Stimulated activated CD8-positive, alpha-beta memory T cell treated with anti-CD3 and anti-CD28 coated beads, Interleukin-15, amount 100 ng/mL, for 1 hour (primary cell): ENCODE data around the gene MRPS27.
"Not testable (repeated sequence)": the region's sequence is repeated elsewhere in the genome, so short reads cannot be mapped to it uniquely, and the experiment has no call there.

Experiments used
- DNase-seq: peaks from one replicate; pipeline ENCODE4 v3.0.0-alpha.2; 2020; ENCODE audit warnings: low read depth

The MRPS27 gene

DNA sequence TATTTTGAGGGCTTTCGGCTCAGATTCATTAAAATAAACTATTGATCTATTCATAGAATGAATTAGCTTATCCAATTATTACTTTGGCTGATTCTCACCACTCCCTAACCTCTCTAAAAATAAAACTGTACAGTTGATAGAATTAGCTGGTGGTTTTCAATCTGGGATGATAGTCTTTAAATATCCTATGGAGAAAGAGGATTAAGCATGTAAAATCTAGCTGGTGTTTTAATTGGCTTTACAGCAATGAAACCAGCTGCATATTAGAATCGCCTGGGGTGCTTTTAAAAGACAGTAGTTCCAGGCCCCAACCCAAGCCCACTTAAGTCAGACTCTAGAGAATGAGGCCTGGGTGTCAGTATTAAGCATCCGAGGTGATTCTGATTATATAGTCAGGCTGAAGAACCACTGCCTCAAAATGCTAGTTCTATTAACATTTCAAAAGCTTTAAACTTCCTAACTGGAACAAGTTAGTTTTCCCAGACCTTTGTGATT is 117.7 kb downstream of the MRPS27 start:
- DNase-seq, result no peak

DNA sequence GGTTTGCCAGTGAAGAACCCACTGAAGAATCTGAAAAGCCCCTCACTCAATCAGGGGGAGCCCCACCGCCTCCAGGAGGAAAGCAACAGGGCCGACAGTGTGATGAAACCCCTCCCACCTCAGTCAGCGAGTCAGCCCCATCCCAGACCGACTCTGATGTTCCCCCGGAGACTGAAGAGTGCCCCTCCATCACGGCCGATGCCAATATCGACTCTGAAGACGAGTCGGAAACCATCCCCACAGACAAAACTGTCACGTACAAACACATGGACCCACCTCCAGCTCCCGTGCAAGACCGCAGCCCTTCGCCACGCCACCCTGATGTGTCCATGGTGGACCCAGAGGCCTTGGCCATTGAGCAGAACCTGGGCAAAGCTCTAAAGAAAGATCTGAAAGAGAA is 120.4 kb downstream of the MRPS27 start:
- DNase-seq, result no peak

DNA sequence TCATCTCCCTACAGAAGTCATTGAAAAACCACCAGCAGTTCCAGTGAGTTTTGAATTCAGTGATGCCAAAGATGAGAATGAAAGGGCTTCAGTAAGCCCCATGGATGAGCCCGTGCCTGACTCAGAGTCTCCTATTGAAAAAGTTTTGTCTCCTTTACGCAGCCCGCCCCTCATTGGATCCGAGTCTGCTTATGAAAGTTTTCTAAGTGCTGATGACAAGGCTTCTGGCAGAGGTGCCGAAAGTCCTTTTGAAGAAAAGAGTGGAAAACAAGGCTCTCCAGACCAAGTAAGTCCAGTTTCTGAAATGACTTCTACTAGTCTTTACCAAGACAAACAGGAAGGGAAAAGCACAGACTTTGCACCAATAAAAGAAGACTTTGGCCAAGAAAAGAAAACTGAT is 122.6 kb downstream of the MRPS27 start:
- DNase-seq, result no peak

DNA sequence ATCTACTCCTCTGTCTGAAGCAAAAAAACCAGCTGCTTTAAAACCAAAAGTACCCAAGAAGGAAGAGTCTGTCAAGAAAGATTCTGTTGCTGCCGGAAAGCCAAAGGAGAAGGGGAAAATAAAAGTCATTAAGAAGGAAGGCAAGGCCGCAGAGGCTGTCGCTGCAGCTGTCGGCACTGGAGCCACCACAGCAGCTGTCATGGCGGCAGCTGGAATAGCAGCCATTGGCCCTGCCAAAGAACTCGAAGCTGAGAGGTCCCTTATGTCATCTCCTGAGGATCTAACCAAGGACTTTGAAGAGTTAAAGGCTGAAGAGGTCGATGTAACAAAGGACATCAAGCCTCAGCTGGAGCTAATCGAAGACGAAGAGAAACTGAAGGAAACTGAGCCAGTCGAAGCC is 124.5 kb downstream of the MRPS27 start:
- no peak for DNase-seq

DNA sequence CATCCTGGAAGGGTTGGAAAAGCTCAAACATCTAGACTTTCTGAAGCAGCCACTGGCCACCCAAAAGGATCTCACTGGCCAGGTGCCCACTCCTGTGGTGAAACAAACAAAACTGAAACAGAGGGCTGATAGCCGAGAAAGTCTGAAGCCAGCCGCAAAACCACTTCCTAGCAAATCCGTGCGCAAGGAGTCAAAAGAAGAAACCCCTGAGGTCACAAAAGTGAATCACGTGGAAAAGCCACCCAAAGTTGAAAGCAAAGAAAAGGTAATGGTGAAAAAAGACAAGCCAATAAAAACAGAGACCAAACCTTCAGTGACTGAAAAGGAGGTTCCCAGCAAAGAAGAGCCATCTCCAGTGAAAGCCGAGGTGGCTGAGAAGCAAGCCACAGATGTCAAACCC is 125.2 kb downstream of the MRPS27 start:
- no peak for DNase-seq

DNA sequence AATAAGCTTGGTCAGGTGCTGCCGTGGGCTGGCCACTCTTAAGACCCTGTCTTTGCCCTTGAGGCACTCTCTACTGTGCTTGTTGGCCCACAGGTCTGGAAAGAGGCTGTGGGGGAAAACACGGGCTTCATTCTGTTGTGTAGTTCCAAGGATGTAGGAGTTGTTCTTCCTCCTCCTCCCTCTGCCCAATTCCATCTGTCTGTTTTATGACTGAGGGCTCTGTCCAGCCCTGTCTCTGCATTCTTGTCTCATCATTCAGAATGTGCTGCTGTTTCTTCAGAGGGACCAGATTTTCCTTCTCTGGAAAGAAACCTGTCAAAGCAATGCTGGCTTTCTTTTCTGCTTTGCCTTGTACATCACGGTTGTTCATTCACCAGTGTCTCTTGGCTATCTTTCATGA is 128.6 kb downstream of the MRPS27 start:
- DNase-seq, result no peak

DNA sequence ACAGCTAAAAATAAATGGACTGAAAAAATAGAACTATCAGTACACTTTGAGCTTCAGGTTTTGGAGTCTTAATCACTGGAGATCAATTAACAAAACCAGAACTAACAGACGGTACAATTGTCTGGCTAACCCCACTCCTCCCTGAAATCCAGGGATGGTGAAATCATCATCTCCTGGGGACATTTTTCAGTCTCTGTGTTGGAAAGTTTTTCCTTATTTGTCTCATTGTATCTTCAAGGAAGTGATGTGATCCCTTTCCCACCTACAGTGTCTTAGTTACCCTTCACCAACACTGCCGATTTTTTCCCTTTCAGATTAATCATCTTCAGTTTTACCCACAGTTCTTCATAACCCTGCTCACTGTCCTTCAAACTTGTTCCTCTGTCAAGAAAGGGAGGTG is 130.9 kb downstream of the MRPS27 start:
- DNase-seq, result no peak

DNA sequence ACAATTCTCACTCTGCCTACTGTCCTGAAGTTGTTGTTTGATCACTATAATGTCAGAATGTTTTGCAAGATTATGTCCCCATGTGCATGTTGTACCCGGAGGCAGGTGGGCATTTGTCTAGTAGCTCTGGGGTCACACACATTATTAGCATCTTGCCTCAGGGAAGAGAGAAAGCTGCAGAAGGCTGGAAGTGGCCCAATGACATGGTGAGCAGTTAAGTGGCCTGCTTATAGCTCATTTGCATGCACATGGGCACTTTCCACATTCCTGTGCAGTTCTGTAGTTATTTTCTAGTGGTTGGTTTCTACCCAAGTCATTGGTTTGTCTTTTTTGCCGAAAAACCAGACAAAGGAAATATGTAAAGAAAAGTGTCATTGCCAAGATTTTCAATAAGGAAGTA is 131.9 kb downstream of the MRPS27 start:
- DNase-seq, result no peak

DNA sequence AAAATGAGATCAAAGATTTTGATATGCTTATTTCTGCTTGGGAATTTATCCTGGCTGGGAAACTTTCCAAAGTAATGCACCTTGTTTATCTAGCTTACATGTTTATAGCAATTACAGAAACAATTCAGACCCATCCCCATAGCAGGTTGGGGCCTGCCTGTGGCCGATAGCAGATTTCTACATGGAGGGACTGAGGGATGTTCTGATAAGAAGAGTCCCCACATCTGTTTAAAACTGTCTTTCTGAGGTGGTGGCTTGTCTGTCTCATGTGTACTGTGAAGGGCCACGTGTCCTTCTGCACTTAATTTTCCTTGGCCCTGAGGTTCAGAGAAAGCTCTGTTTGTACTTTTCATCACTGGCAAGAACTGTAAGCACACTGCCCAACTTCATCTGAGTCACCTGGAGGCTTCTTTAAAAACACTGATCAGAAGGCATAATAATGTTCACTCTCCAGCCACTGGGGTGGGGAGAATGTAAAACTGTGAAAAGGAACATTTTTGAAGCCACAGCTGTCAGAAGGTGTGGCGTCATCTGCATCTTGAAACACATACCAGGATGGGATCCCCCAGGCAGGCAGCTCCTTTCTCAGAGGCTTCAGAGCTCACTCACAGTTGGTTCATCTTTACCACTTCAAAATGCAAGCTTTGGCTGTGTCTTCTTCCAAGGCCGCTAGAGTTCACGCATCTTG is 132.5 kb downstream of the MRPS27 start:
- DNase-seq, result no peak

DNA sequence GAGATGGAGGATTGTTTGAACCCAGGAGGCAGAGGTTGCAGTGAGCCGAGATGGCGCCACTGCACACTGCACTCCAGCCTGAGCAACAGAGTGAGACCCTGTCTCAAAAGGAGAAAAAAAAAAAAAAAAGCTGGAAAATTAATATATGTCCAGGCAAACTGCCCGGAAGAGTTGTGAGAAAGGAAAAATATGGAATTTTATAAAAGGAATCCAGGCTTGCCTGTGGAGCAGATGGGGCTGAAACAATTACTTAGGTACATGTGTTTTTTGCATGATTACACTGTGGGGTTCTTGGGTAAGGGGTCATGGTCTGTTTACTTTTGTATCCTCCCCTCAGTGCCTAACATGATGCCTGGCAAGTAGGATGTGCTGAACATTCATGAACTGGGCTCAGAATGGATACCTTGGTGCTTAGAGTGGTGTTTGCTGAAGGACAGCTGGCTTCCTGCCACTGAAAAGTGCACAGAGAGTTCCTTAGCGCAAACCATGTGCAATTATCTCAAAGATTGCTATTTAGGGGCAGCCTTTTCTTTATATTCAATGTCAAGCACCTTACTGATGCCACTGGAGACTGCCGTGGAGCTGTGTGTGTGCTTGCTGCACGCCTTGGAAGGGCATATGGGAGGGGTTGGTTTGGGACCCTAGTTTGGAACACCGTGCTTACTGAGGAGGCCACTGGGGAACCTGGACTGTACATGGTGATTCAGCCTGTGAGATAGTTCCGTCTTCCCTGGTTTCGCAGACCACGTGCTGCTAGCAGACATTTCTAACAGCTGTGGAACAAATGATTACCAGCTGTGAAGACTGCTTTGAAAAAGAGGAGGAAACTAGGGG is 134.3 kb downstream of the MRPS27 start:
- no peak for DNase-seq

DNA sequence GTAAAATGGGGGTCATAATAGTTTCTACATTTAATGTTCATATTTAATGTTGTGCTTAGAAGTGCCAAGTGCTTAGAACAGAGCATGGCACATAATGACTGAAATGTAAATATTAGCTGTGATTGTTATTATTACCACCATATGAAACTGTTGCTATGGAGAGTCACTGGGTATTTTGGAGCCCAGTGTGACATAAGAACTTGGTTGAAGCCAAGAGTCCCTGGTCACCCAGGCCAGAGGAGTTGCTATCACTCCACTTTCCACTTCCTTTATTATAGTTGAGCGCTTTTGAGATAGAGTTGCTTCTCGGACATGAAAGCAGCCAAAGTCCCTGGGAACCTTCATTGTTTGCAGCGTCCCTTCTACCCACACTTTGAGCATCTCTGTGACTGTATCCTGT is 135.6 kb downstream of the MRPS27 start:
- no peak for DNase-seq

DNA sequence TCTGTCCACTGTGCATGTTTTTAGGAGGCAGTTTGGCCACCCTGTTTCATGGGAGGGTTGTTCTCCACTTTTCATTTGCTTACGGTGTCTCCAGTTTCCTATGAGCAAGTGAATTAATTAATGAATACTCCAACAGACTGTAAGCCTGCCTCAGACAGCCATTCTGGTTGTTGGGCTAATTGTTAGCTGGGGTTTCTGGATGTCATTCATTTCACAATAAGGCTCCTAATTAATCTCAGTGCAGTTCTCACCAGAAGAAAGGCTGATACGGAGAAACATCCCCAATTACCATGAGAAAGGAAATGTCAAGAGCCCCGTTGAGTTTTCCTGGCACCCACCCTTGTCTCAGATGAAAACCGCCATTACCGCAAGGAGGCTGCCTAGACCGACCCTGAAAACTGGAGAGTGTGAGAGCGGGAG is 136.9 kb downstream of the MRPS27 start:
- DNase-seq, result no peak

DNA sequence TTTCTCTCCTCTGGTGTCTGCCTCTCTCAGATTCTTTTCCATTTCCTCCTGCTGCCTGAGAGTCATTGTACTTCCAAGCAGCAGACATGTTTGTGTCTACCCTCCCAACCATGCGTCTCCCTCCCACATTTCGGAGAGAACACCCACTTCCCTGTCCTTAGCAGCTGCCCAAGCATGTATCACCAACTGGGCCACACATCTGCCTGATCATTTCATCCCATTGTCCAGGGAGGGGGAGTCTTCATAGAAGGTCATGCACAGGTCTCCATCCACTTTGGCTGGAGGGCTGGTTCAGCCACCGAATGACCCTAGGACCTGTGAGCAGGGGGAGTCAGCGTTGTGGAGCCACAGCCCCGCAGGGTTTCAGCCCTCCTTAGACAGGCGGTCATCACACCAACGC is 137.4 kb downstream of the MRPS27 start:
- no peak for DNase-seq

DNA sequence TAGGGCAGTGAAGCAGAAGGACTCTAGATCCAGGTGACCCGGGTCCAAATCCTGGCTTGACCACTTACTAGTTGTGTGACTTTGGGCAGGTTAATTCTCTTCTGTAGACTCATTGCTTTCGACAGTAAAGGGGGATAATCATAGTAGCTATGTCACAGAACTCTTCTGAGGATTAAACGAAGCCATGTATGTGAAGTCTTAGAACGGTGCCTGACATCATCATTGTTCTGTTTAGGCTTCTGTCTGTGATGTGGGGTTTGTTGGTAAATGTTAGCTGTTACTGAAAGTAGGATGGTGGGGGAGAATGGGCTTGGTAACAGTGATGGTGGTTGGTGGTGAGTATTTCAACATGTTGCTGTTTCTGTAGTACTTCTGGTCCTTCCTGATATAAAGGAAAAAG is 139.1 kb downstream of the MRPS27 start:
- no peak for DNase-seq

DNA sequence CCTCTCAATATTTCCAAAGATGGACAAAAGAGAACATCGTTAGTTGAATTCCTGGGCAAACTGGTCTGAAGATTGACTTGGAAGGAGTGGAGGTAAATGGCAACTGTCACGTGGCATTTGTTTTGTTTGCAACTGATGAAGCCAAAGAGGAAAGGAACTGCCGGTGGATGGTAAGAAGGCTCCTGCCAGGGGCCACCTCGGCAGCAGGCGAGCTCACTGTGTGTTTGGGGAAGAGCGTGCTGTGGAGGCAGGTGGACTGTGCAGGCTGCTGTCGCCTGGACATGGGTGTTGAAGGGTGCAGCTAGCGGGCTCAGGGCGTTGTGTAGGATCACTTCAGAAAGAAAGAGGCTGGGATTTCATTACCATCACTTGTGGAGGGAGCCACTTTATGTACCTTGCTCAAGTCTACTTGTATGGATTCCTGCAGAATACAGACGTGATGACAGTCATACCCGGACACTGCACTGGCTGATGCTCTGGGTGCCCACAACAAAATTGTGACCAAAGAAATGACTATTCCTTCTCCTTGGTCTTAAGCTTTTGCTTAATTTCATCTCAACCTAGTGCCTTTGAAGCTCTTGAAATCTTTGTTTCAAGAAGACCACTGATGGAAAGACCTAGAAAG is 140.1 kb downstream of the MRPS27 start:
- no peak for DNase-seq

DNA sequence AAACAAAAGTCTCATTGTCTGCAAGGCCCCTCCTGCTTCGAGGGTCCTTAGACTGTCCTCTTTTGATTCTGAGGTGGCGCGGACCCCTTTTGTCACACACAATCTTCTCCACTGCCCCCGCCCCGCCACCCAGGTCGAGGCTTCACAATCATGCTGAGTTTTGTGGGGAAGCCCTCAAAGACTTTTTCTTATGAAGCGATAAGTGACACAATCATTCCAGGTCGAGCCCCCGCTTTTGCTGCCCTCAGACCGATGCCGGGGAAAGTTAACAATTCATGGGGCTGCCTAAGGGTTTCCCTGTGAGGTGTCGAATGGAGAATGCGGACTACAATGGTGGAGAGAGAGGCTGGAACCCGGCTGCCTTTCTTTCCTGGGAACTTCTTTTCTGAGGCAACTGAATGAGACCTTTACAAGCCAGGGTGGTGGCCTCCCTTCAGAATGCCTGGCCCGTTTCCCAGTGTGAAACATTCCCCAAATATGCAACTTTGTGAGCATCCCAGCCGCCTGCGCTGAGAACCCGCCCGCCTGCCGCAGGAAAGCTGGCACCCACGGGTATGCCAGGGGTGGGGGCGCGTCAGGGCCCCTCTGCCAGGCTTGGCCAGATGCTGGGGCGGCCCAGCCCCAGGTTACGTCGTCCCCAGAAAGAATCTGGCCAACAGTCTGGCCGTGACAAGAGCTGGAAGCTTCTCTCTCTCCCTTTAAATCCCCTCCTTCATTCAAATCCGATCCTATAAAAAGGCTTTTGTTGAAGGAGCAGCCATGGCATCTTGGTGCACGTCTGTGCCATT is 140.8 kb downstream of the MRPS27 start:
- DNase-seq, result no peak

DNA sequence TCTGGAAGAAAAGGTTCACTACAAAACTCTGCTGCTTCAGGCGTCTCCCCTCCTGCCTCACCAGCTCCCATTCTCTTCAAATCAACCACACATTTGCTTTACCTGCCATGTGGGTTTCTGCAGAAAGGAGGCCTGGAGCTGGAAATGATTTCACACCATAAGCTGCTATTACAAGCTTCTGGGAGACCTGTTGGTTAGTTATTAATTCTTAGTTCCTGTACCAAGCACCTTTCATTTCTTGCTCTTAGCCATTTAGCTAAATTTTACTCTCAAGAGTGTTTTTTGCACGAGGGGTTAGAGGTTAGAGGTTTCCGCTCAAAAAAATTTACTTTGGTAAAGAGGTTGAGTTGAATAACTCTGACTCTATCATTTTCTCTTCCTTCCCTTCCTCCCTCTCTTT is 142.5 kb downstream of the MRPS27 start:
- DNase-seq, result no peak

DNA sequence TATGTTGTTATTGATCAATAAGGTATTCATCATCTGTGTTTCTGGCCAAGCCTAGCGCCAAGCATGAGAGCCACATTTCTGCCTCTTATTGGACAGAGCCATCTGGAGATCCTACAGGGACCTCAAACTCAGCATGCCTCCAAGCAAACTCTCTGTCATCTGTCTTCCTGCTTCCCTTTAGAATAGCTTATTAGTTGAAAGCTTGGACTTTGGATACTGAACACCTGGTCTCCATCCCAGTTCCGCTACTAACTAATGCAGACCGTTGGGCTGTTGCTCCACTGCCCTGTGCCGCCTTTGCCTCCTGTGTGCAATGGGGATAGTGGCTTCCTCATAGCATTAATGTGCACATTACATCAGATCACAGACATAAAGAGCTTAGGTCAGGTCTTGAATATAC is 147.3 kb downstream of the MRPS27 start:
- DNase-seq, result no peak

DNA sequence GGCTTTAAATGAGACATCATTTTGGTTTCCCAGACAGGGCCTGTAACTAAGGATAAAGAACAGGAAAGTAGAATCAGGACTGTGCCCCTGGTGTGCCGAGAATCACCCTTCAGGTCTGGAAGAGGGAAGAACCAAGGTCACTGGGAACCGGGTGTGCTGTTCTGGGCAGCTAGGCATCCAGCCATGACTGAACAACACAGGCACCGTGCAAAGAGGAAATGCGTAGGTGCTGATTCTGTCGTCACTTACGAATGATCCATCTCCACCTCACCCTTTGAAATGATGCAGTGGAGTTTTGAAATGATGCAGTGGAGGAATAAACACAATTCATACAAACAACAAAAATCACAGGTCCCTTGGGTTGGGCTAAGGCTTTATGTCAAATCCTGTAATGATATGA is 148.4 kb downstream of the MRPS27 start:
- no peak for DNase-seq

DNA sequence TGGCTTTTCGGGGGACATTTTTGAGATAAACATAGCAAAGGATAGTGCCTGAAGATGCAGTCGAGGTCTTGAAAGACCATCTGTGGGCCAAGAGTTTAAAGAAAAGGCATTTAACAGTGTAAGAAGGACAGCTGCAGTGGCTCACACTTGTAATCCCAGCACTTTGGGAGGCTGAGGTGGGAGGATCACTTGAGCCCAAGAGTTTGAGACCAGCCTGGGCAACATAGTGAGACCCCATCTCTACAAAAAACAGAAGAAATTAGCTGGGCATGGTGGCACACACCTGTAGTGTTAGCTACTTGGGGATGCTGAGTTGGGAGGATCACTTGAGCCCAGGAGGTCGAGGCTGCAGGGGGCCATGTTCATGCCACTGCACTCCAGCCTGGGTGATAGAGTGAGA is 148.9 kb downstream of the MRPS27 start:
- not testable (repeated sequence) for DNase-seq

DNA sequence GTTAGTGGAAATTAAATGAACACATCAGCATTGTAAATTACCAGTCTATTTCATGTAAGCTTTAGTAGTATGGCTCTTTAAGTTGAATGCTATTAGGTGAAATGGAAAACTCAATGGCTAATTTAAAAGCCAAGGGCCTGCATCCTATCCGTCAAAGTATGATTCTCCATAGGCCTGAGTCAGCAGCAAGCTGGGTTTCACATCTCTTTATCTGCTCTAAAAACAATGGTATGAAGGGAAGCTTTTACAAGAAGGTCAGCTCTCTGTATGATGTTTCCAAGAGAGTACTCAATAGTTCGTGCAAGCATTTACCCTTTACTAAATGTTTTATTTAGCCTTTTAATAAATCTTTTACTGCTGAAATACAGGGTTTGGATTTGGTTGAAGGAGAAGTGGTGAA is 149.9 kb downstream of the MRPS27 start:
- DNase-seq, result no peak
